Testis (tissue), 3 donors: ENCODE measurements around the gene NOL11. TPM values are rescaled to one million over a fixed set of nuclear protein-coding genes. Genes with fewer than 3 reads are reported as not detected.
"Not testable (repeated sequence)": the region's sequence is repeated elsewhere in the genome, so short reads cannot be mapped to it uniquely, and the experiment has no call there.

Experiments
- DNase-seq: peaks from one replicate; pipeline ENCODE4 v3.0.0-alpha.2; 2019
- H3K27ac ChIP-seq, 2 donors: fragments of 200-600 bp; sonication (generic); one replicate each; pipeline ENCODE4 v1.5.1; 2019
- H3K27me3 ChIP-seq: fragments of 200-600 bp; sonication (generic); one replicate; pipeline ENCODE4 v1.5.1; 2019
- H3K36me3 ChIP-seq: fragments of 200-600 bp; sonication (generic); one replicate; pipeline ENCODE4 v1.5.1; 2017; ENCODE audit warnings: low read depth; ENCODE audit errors: missing control alignments
- H3K4me1 ChIP-seq: fragments of 200-600 bp; sonication (generic); one replicate; pipeline ENCODE4 v1.5.1; 2019
- H3K4me3 ChIP-seq, 2 donors: fragments of 200-600 bp; sonication (generic); one replicate each; pipeline ENCODE4 v1.5.1; 2017 to 2019
- H3K9me3 ChIP-seq: fragments of 200-600 bp; sonication (generic); one replicate; pipeline ENCODE4 v1.5.1; 2017
- POLR2A ChIP-seq: fragments of 450-650 bp; IDR thresholded peaks from one replicate; pipeline ENCODE4 v1.6.1; 2017; ENCODE audit warnings: antibody characterized with exemption, mild to moderate bottlenecking, moderate library complexity
- WGBS, 2 donors: methylation state at CpG; one replicate each; pipeline ENCODE4 v1.1.5; 2018; 5-methylcytosine and 5-hydroxymethylcytosine counted together
- intact Hi-C: fragments of 100-400 bp; cut with DNase I; formaldehyde crosslinking; loops from one replicate; pipeline ENCODE4 v1.15.1; 2023; ENCODE audit warnings: low total_unique reads
- polyA plus RNA-seq: library from polyadenylated mRNA; stranded (reverse); fragments of 350-450 nt; fragmentation: Illumina TruSeq; extraction: RNeasy Lipid Tissue Mini Kit (QIAGEN cat#74804); gene quantifications from one replicate; pipeline ENCODE4 v1.2.3, GENCODE V29; 2014; ENCODE audit warnings: low read depth, low replicate concordance; ENCODE audit not compliant: insufficient read depth
- total RNA-seq, 2 donors: library from RNA; depleted of rRNA; stranded (reverse); fragments of >200 nt; gene quantifications; one replicate each; pipeline ENCODE4 v1.2.3, GENCODE V29; 2016
- TF ChIP-seq, protein P1 (sequence below), 3 experiments: fragments of 450-650 bp in 2 of 3; fragments of 200-600 bp in 1 of 3; sonication (generic) in 1 of 3; IDR thresholded peaks; one replicate each; pipeline ENCODE4 v1.5.1; 2016 to 2019; ENCODE audit warnings: antibody characterized with exemption in 3 of 3, mild to moderate bottlenecking in 2 of 3, moderate library complexity in 1 of 3

Gene NOL11
- total and polyA plus RNA-seq, 3 donors from 2014 or later = 20.5 to 35.6 (median 31.4) TPM

GRCh38 chr17:67725373-67725791 lies 7.6 kb downstream of the NOL11 start:
- no peaks in the 10 kb centered on the region for H3K9me3 ChIP-seq
- 91 to 93% methylated on average over 4 of the region's 4 CpGs for WGBS, 2 donors
- no peak overlapping the region for H3K4me3 ChIP-seq
- intact Hi-C loops = no loop called here
- no peaks in the 10 kb centered on the region for H3K27me3 ChIP-seq
- TF ChIP-seq, protein P1, sequence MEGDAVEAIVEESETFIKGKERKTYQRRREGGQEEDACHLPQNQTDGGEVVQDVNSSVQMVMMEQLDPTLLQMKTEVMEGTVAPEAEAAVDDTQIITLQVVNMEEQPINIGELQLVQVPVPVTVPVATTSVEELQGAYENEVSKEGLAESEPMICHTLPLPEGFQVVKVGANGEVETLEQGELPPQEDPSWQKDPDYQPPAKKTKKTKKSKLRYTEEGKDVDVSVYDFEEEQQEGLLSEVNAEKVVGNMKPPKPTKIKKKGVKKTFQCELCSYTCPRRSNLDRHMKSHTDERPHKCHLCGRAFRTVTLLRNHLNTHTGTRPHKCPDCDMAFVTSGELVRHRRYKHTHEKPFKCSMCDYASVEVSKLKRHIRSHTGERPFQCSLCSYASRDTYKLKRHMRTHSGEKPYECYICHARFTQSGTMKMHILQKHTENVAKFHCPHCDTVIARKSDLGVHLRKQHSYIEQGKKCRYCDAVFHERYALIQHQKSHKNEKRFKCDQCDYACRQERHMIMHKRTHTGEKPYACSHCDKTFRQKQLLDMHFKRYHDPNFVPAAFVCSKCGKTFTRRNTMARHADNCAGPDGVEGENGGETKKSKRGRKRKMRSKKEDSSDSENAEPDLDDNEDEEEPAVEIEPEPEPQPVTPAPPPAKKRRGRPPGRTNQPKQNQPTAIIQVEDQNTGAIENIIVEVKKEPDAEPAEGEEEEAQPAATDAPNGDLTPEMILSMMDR (IDR thresholded peaks at IDR 0.05) = no peak
- no peak for TF ChIP-seq POLR2A
- H3K27ac ChIP-seq = no peak overlapping the region
- H3K36me3 ChIP-seq = no peaks in the 10 kb centered on the region
- DNase-seq = no peak
- H3K4me1 ChIP-seq = no peaks in the 10 kb centered on the region

DNA sequence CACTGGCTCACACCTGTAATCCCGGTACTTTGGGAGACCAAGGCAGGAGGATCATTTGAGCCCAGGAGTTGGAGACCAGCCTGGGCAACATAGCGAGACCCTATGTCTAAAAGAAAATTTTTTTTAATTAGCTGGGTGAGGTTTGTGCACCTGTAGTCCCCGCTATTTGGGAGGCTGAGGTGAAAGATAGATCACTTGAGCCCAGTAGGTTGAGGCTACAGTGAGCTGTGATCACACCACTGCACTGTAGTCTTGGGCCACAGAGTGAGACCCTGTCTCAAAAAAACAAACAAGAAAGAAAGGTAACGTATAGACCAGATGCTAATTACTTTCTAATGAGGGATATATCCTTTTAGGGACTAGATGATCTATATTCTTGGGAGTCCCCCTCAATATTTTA lies 8.1 kb downstream of the NOL11 start:
- no peaks in the 10 kb centered on the region for H3K36me3 ChIP-seq
- no peak for DNase-seq
- WGBS, 2 donors = 92 to 94% methylated on average over 4 of the region's 4 CpGs
- H3K27ac ChIP-seq = no peak overlapping the region
- no peaks in the 10 kb centered on the region for H3K9me3 ChIP-seq
- intact Hi-C loops = no loop called here
- H3K27me3 ChIP-seq = no peaks in the 10 kb centered on the region
- TF ChIP-seq, protein P1 (IDR thresholded peaks at IDR 0.05) = no peak
- TF ChIP-seq POLR2A = no peak
- H3K4me1 ChIP-seq = no peaks in the 10 kb centered on the region
- H3K4me3 ChIP-seq = no peak overlapping the region

GRCh38 chr17:67727152-67728039 lies 9.7 kb downstream of the NOL11 start:
- H3K27ac ChIP-seq, DNase-seq, H3K27me3 ChIP-seq, intact Hi-C loops, H3K36me3 ChIP-seq, H3K4me1 ChIP-seq, H3K9me3 ChIP-seq, H3K4me3 ChIP-seq: not testable (repeated sequence)
- WGBS, 2 donors = 90 to 95% methylated on average over 15 of the region's 15 CpGs

GRCh38 chr17:67729903-67730302 lies 12.2 kb downstream of the NOL11 start:
- Histone ChIP-seq H3K36me3 (no peaks in the 10 kb centered on the region), H3K4me1 (no peaks in the 10 kb centered on the region), H3K4me3 (no peak overlapping the region), H3K27me3 (no peaks in the 10 kb centered on the region), H3K27ac (no peak overlapping the region), H3K9me3 (no peaks in the 10 kb centered on the region)
- intact Hi-C loops = no loop called here
- DNase-seq = no peak
- 94 to 95% methylated on average over 6 of the region's 6 CpGs for whole genome bisulfite sequencing, 2 donors
- TF ChIP-seq POLR2A = no peak
- TF ChIP-seq, protein P1 (IDR thresholded peaks at IDR 0.05) = no peak

GRCh38 chr17:67730731-67731130 lies 13.0 kb downstream of the NOL11 start:
- no peak for DNase-seq
- Histone ChIP-seq H3K27me3 (no peaks in the 10 kb centered on the region), H3K9me3 (no peaks in the 10 kb centered on the region), H3K4me3 (no peak overlapping the region), H3K27ac (no peak overlapping the region), H3K36me3 (no peaks in the 10 kb centered on the region), H3K4me1 (no peaks in the 10 kb centered on the region)
- no peak for TF ChIP-seq POLR2A
- TF ChIP-seq, protein P1 (IDR thresholded peaks at IDR 0.05) = no peak
- WGBS, 2 donors = 76 to 82% methylated on average over 7 of the region's 7 CpGs
- intact Hi-C loops = no loop called here
